AG09309 (cell line): ENCODE data around the gene TPO.

ENCODE experiments used
- DNase-seq: peaks from one replicate; pipeline ENCODE4 v3.0.0-alpha.2; 2010; ENCODE audit warnings: low read depth
- H3K4me3 ChIP-seq: 2 replicates; pipeline ENCODE4 v1.5.1; 2011; ENCODE audit warnings: mild to moderate bottlenecking, low read depth, low read length, moderate library complexity; ENCODE audit not compliant: control insufficient read depth
- TF ChIP-seq, protein P1 (sequence below): IDR thresholded peaks from 2 replicates; pipeline ENCODE4 v1.5.1; 2011; ENCODE audit warnings: mild to moderate bottlenecking, low read depth, low read length, inconsistent platforms; ENCODE audit not compliant: insufficient read depth, control insufficient read depth; ENCODE audit errors: missing control alignments

Gene TPO

DNA sequence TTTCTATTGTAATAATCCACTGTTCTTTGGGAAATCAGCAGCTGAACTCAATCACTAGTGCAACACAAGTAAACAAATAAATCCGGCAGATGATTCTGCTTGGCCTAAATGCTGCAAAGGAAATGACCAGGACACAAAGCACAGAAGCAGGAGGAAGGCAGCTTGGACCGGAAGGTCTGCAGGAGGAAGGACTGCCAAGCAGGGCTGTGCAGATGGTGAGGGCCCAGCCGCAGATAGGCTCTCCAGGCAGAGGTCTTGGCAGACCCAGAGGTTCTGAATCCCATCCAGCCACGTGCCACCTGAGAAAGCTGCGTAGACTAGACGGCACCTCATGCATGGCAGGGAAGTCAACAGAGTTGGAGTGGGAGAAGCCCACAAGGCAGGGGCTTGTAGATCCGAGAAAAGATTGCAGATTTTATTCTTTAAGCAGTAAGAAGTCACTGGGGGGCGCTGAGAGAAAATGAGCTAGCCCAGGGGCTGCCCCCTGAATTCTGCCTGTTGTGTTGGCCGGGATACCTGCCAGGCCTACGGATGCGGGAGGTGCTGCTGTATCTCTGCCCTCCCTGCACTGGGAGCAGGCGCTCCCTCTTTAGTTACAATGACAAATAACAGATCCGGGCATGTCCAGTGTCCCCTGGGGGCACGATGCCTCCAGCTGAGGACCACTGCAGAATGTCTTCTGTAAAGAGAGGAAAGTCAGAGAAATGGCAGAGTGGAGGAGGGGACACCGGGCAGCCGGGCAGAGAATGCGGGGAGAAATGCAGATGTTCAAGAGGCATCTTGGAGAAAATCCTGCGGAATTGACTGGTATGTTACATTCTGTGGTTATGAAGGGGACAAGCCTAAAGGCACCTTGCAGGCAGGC, 177.6 kb downstream of the TPO start:
- TF ChIP-seq, protein P1, sequence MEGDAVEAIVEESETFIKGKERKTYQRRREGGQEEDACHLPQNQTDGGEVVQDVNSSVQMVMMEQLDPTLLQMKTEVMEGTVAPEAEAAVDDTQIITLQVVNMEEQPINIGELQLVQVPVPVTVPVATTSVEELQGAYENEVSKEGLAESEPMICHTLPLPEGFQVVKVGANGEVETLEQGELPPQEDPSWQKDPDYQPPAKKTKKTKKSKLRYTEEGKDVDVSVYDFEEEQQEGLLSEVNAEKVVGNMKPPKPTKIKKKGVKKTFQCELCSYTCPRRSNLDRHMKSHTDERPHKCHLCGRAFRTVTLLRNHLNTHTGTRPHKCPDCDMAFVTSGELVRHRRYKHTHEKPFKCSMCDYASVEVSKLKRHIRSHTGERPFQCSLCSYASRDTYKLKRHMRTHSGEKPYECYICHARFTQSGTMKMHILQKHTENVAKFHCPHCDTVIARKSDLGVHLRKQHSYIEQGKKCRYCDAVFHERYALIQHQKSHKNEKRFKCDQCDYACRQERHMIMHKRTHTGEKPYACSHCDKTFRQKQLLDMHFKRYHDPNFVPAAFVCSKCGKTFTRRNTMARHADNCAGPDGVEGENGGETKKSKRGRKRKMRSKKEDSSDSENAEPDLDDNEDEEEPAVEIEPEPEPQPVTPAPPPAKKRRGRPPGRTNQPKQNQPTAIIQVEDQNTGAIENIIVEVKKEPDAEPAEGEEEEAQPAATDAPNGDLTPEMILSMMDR = no peak
- H3K4me3 ChIP-seq = no peak overlapping the region
- no peak for DNase-seq

DNA sequence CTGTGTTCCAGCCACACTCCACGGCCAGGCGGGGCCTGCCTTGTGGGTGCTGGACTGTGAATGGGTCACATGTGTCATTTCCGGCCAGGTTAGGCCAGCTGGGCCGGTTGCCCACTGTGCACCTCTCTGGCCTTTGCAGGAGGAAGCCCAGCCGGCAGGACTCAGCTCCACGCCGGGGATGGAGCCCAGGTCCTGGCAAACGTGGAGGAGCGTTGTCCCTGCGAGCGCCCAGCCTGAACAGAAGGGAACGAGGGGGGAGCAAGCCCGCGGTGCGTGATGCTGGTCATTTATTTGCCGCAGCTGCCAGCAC, 178.2 kb downstream of the TPO start:
- DNase-seq = no peak
- TF ChIP-seq, protein P1 = no peak
- H3K4me3 ChIP-seq = no peak overlapping the region
